ENCODE results near the gene TAB2. TPM values are rescaled to one million over a fixed set of nuclear protein-coding genes. Genes with fewer than 3 reads are reported as not detected.
A peak's percentile ranks its signal among the peaks of the same experiment; 100 is the strongest.

TAB2 gene
- total and polyA plus RNA-seq, 2 donors (not counting 1 experiment from before 2014, with no cell fraction given), result 31.6 to 88.5 TPM

- POLR2A ChIA-PET, result interaction anchor here (0.6 to 1.2 kb wide), 2 partner anchors 11 to 1961 kb away, joined by 3 to 4 read pairs; no protein-coding TSS in a partner anchor
These were observed 129.4 kb downstream of the TAB2 start for GRCh38 chr6:149446791-149447376.

More at GRCh38 chr6:149446791-149447376, 129.4 kb downstream of the TAB2 start:
- no peaks in the 10 kb centered on the region for H3K4me1 ChIP-seq (ENCODE audit: control insufficient read depth in 2 of 2, insufficient read depth in 2 of 2, low read length in 2 of 2)
- H3K27ac Mint-ChIP-seq, result peak overlapping the region; percentile 53
- H3K36me3 ChIP-seq (replicated peaks in 1 of 2; ENCODE audit: control extremely low read depth in 1 of 2, control insufficient read depth in 1 of 2, extremely low read depth in 1 of 2, insufficient read depth in 2 of 2, low read length in 1 of 2), result peaks cover 1 to 32% of the 10 kb centered on the region in 2 experiments
- H3K9me3 ChIP-seq (ENCODE audit: control extremely low read depth in 1 of 3, control insufficient read depth in 2 of 3, insufficient read depth in 1 of 3, low read length in 2 of 3), result peaks cover 0 to 5% (median 0%) of the 10 kb centered on the region in 3 donors
- H4K20me1 ChIP-seq (ENCODE audit: control insufficient read depth, insufficient read depth, low read length, poor library complexity, severe bottlenecking), result peaks cover 13% of the 10 kb centered on the region
- no peak overlapping the region for H3K27ac ChIP-seq (ENCODE audit: low read length in 2 of 2)
- no peak overlapping the region for H3K4me2 ChIP-seq (replicated peaks; ENCODE audit: low read depth, low read length, poor library complexity, severe bottlenecking)
- H3K9me3 Mint-ChIP-seq (ENCODE audit: insufficient read depth), result no peaks in the 10 kb centered on the region
- H3K27me3 ChIP-seq (replicated peaks in 1 of 4; ENCODE audit: control extremely low read depth in 1 of 4, control insufficient read depth in 3 of 4, insufficient read depth in 4 of 4, low read length in 3 of 4), result no peaks in the 10 kb centered on the region
- DNase-seq (no peak), ATAC-seq (ENCODE audit: low read depth) (no peak)
- no peak overlapping the region for H3K9ac ChIP-seq (ENCODE audit: low read length)
- intact Hi-C loops (cut with micrococcal nuclease), result no loop called here
- peaks cover 18% of the 10 kb centered on the region for H3K79me2 ChIP-seq (ENCODE audit: control insufficient read depth, insufficient read depth, low read length)
- H3K4me3 Mint-ChIP-seq, result no peak overlapping the region
- peaks cover 14% of the 10 kb centered on the region for H3K4me1 Mint-ChIP-seq
- no peaks in the 10 kb centered on the region for H3K27me3 Mint-ChIP-seq
- WGBS (ENCODE audit: insufficient coverage), result 97% methylated on average over 4 of the region's 5 CpGs
- no peak overlapping the region for H3K4me3 ChIP-seq (ENCODE audit: control extremely low read depth in 1 of 5, extremely low read depth in 1 of 5, insufficient read depth in 1 of 5, low read depth in 2 of 5, low read length in 4 of 5)
- H2AFZ ChIP-seq (ENCODE audit: insufficient read depth, low read depth, low read length, poor library complexity, severe bottlenecking), result no peak overlapping the region
- CTCF ChIA-PET, result interaction anchor here (0.7 to 3.3 kb wide), 6 partner anchors 12 to 70 kb away, joined by 3 to 14 read pairs (median 4); partner anchors contain the start of gene ZC3H12D
- TF ChIP-seq CTCF (IDR thresholded peaks at IDR 0.05) (no peak), EZH2 (IDR thresholded peaks at IDR 0.05; ENCODE audit: borderline replicate concordance, insufficient read depth, low read depth, low read length, poor library complexity, severe bottlenecking) (no peak)
